ENCODE results near the gene OR1E2. TPM values are rescaled to one million over a fixed set of nuclear protein-coding genes. Genes with fewer than 3 reads are reported as not detected.
"Not testable (repeated sequence)": the region's sequence is repeated elsewhere in the genome, so short reads cannot be mapped to it uniquely, and the experiment has no call there.

OR1E2 gene
- total RNA-seq, 1 donor from 2014 or later: not detected

GRCh38 chr17:3448059-3448665, 14.5 kb upstream of the OR1E2 start:
- no peaks in the 10 kb centered on the region for H3K36me3 ChIP-seq (ENCODE audit: control insufficient read depth in 3 of 3, insufficient read depth in 3 of 3, low read length in 3 of 3)

DNA sequence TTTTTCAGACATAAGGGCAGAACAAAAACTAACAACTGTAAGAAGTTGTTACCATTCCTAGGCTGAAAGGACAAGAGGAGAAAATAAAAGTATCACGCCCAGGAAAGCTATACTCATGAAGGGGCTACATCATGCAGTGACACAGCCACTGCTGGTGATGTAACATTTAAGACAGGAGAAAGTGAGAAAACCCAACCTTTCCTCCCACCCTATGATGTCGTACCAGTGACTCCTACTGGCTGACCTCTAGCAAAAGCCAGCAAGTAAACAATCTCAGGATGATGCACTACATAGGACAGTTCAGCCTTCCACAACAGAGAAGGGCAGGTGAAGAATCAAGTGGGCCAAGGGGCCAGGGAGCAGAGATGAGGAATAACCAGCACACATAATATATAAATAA, 14.0 kb upstream of the OR1E2 start:
- H3K9me3 ChIP-seq (ENCODE audit: control insufficient read depth in 3 of 3, low read length in 3 of 3): no peaks in the 10 kb centered on the region
- H3K4me3 ChIP-seq (ENCODE audit: low read length in 3 of 3): no peak overlapping the region
- no peaks in the 10 kb centered on the region for H3K27me3 ChIP-seq (ENCODE audit: control insufficient read depth in 3 of 3, insufficient read depth in 3 of 3, low read length in 3 of 3)
- no peak overlapping the region for H3K9ac ChIP-seq (ENCODE audit: low read depth in 1 of 3, low read length in 3 of 3)
- H3K4me1 ChIP-seq (ENCODE audit: control insufficient read depth in 3 of 3, insufficient read depth in 3 of 3, low read length in 3 of 3): no peaks in the 10 kb centered on the region
- H3K36me3 ChIP-seq (ENCODE audit: control insufficient read depth in 3 of 3, insufficient read depth in 3 of 3, low read length in 3 of 3): no peaks in the 10 kb centered on the region
- H3K27ac ChIP-seq (ENCODE audit: low read depth, low read length): no peak overlapping the region

More at GRCh38 chr17:3448059-3448665, 14.5 kb upstream of the OR1E2 start:
- no peak overlapping the region for H3K9ac ChIP-seq (ENCODE audit: low read depth in 1 of 3, low read length in 3 of 3)
- H3K27me3 ChIP-seq (ENCODE audit: control insufficient read depth in 3 of 3, insufficient read depth in 3 of 3, low read length in 3 of 3): no peaks in the 10 kb centered on the region
- no peak overlapping the region for H3K27ac ChIP-seq (ENCODE audit: low read depth, low read length)
- H3K4me1 ChIP-seq (ENCODE audit: control insufficient read depth in 3 of 3, insufficient read depth in 3 of 3, low read length in 3 of 3): no peaks in the 10 kb centered on the region
- no peak overlapping the region for H3K4me3 ChIP-seq (ENCODE audit: low read length in 3 of 3)
- no peaks in the 10 kb centered on the region for H3K9me3 ChIP-seq (ENCODE audit: control insufficient read depth in 3 of 3, low read length in 3 of 3)

- Histone ChIP-seq H3K27me3 (ENCODE audit: control insufficient read depth in 3 of 3, insufficient read depth in 3 of 3, low read length in 3 of 3) (no peaks in the 10 kb centered on the region), H3K9me3 (ENCODE audit: control insufficient read depth in 3 of 3, low read length in 3 of 3) (no peaks in the 10 kb centered on the region), H3K9ac (ENCODE audit: low read depth in 1 of 3, low read length in 3 of 3) (no peak overlapping the region), H3K36me3 (ENCODE audit: control insufficient read depth in 3 of 3, insufficient read depth in 3 of 3, low read length in 3 of 3) (no peaks in the 10 kb centered on the region), H3K4me3 (ENCODE audit: low read length in 3 of 3) (no peak overlapping the region), H3K4me1 (ENCODE audit: control insufficient read depth in 3 of 3, insufficient read depth in 3 of 3, low read length in 3 of 3) (no peaks in the 10 kb centered on the region), H3K27ac (ENCODE audit: low read depth, low read length) (no peak overlapping the region)
These were observed 6.8 kb upstream of the OR1E2 start for GRCh38 chr17:3440451-3440850.

- Histone ChIP-seq H3K27ac (ENCODE audit: low read depth, low read length) (no peak overlapping the region), H3K9ac (ENCODE audit: low read depth in 1 of 3, low read length in 3 of 3) (no peak overlapping the region), H3K9me3 (ENCODE audit: control insufficient read depth in 3 of 3, low read length in 3 of 3) (no peaks in the 10 kb centered on the region), H3K36me3 (ENCODE audit: control insufficient read depth in 3 of 3, insufficient read depth in 3 of 3, low read length in 3 of 3) (no peaks in the 10 kb centered on the region), H3K27me3 (ENCODE audit: control insufficient read depth in 3 of 3, insufficient read depth in 3 of 3, low read length in 3 of 3) (no peaks in the 10 kb centered on the region), H3K4me3 (ENCODE audit: low read length in 3 of 3) (no peak overlapping the region), H3K4me1 (ENCODE audit: control insufficient read depth in 3 of 3, insufficient read depth in 3 of 3, low read length in 3 of 3) (no peaks in the 10 kb centered on the region)
These were observed 4.7 kb upstream of the OR1E2 start for GRCh38 chr17:3438368-3438767.

GRCh38 chr17:3433215-3433614, 426 bp downstream of the OR1E2 start:
- not testable (repeated sequence) for H3K36me3 ChIP-seq (ENCODE audit: control insufficient read depth in 3 of 3, insufficient read depth in 3 of 3, low read length in 3 of 3); H3K27me3 ChIP-seq (ENCODE audit: control insufficient read depth in 3 of 3, insufficient read depth in 3 of 3, low read length in 3 of 3); H3K4me1 ChIP-seq (ENCODE audit: control insufficient read depth in 3 of 3, insufficient read depth in 3 of 3, low read length in 3 of 3); H3K4me3 ChIP-seq (ENCODE audit: low read length in 3 of 3); H3K9ac ChIP-seq (ENCODE audit: low read depth in 1 of 3, low read length in 3 of 3); H3K9me3 ChIP-seq (ENCODE audit: control insufficient read depth in 3 of 3, low read length in 3 of 3); H3K27ac ChIP-seq (ENCODE audit: low read depth, low read length)

DNA sequence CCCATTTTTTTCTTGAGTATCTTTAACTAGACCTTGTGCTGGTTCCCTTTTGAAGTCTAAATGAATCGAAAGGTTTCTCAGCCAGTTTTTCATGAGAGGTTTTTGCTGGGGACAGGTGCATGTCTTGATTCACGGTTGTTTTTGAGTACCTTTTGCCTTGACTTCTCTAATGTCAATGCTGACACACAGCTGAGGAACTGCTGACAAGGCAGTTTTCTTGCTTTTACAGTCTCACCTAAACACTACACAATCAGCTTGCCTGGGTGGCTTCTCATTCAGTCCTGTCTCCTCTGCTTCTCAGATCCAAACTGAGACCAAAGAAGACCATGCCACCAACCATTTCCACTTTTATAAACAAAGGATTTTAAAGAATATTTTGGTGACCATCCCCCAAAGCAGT, 15.4 kb downstream of the OR1E2 start:
- Histone ChIP-seq H3K4me3 (ENCODE audit: low read length in 3 of 3) (no peak overlapping the region), H3K27ac (ENCODE audit: low read depth, low read length) (no peak overlapping the region), H3K4me1 (ENCODE audit: control insufficient read depth in 3 of 3, insufficient read depth in 3 of 3, low read length in 3 of 3) (no peaks in the 10 kb centered on the region), H3K27me3 (ENCODE audit: control insufficient read depth in 3 of 3, insufficient read depth in 3 of 3, low read length in 3 of 3) (no peaks in the 10 kb centered on the region), H3K9me3 (ENCODE audit: control insufficient read depth in 3 of 3, low read length in 3 of 3) (no peaks in the 10 kb centered on the region), H3K9ac (ENCODE audit: low read depth in 1 of 3, low read length in 3 of 3) (no peak overlapping the region), H3K36me3 (ENCODE audit: control insufficient read depth in 3 of 3, insufficient read depth in 3 of 3, low read length in 3 of 3) (no peaks in the 10 kb centered on the region)

DNA sequence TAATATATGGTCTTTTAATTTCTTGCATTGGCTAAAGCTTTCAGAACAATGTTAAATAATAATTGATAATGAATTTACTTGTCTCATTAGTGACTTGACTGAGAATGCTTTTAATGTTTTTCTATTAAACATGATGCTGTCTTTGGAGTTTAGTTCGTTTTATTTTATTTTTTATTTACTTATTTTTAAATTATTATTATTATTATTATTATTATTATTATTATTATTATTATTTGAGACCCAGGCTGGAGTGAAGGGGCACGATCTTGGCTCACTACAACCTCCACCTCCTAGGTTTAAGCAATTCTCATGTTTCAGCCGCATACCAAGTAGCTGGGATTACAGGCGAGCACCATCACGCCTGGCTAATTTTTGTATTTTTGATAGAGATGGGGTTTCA, 18.0 kb downstream of the OR1E2 start:
- no peak overlapping the region for H3K9ac ChIP-seq (ENCODE audit: low read depth in 1 of 3, low read length in 3 of 3)
- H3K27ac ChIP-seq (ENCODE audit: low read depth, low read length): no peak overlapping the region
- H3K4me1 ChIP-seq (ENCODE audit: control insufficient read depth in 3 of 3, insufficient read depth in 3 of 3, low read length in 3 of 3): no peaks in the 10 kb centered on the region
- H3K4me3 ChIP-seq (ENCODE audit: low read length in 3 of 3): no peak overlapping the region
- H3K36me3 ChIP-seq (ENCODE audit: control insufficient read depth in 3 of 3, insufficient read depth in 3 of 3, low read length in 3 of 3): no peaks in the 10 kb centered on the region
- H3K27me3 ChIP-seq (ENCODE audit: control insufficient read depth in 3 of 3, insufficient read depth in 3 of 3, low read length in 3 of 3): no peaks in the 10 kb centered on the region
- no peaks in the 10 kb centered on the region for H3K9me3 ChIP-seq (ENCODE audit: control insufficient read depth in 3 of 3, low read length in 3 of 3)

- not testable (repeated sequence) for H3K27me3 ChIP-seq (ENCODE audit: control insufficient read depth in 3 of 3, insufficient read depth in 3 of 3, low read length in 3 of 3); H3K4me3 ChIP-seq (ENCODE audit: low read length in 3 of 3); H3K36me3 ChIP-seq (ENCODE audit: control insufficient read depth in 3 of 3, insufficient read depth in 3 of 3, low read length in 3 of 3); H3K9ac ChIP-seq (ENCODE audit: low read depth in 1 of 3, low read length in 3 of 3); H3K9me3 ChIP-seq (ENCODE audit: control insufficient read depth in 3 of 3, low read length in 3 of 3); H3K27ac ChIP-seq (ENCODE audit: low read depth, low read length); H3K4me1 ChIP-seq (ENCODE audit: control insufficient read depth in 3 of 3, insufficient read depth in 3 of 3, low read length in 3 of 3)
These were observed 21.4 kb downstream of the OR1E2 start for GRCh38 chr17:3412216-3412615.

- peaks cover 0 to 2% (median 0%) of the 10 kb centered on the region in 3 donors for H3K9me3 ChIP-seq (ENCODE audit: control insufficient read depth in 3 of 3, low read length in 3 of 3)
- H3K9ac ChIP-seq (ENCODE audit: low read depth in 1 of 3, low read length in 3 of 3): no peak within 1 kb of the TSS
- no peak within 1 kb of the TSS for H3K27ac ChIP-seq (ENCODE audit: low read depth, low read length)
- no peaks in the 10 kb centered on the region for H3K4me1 ChIP-seq (ENCODE audit: control insufficient read depth in 3 of 3, insufficient read depth in 3 of 3, low read length in 3 of 3)
- H3K4me3 ChIP-seq (ENCODE audit: low read length in 3 of 3): no peak within 1 kb of the TSS
- H3K27me3 ChIP-seq (ENCODE audit: control insufficient read depth in 3 of 3, insufficient read depth in 3 of 3, low read length in 3 of 3): no peaks in the 10 kb centered on the region
- H3K36me3 ChIP-seq (ENCODE audit: control insufficient read depth in 3 of 3, insufficient read depth in 3 of 3, low read length in 3 of 3): no peaks in the 10 kb centered on the region
These were observed 22.6 kb downstream of the OR1E2 start, which contains the start of gene OR3A3 for GRCh38 chr17:3411070-3411469. OR3A3 (plus strand) TSS chr17:3411370.

GRCh38 chr17:3403856-3404255, 29.8 kb downstream of the OR1E2 start:
- H3K9me3 ChIP-seq (ENCODE audit: control insufficient read depth in 3 of 3, low read length in 3 of 3); H3K27me3 ChIP-seq (ENCODE audit: control insufficient read depth in 3 of 3, insufficient read depth in 3 of 3, low read length in 3 of 3); H3K4me1 ChIP-seq (ENCODE audit: control insufficient read depth in 3 of 3, insufficient read depth in 3 of 3, low read length in 3 of 3); H3K9ac ChIP-seq (ENCODE audit: low read depth in 1 of 3, low read length in 3 of 3); H3K27ac ChIP-seq (ENCODE audit: low read depth, low read length); H3K4me3 ChIP-seq (ENCODE audit: low read length in 3 of 3); H3K36me3 ChIP-seq (ENCODE audit: control insufficient read depth in 3 of 3, insufficient read depth in 3 of 3, low read length in 3 of 3): not testable (repeated sequence)

DNA sequence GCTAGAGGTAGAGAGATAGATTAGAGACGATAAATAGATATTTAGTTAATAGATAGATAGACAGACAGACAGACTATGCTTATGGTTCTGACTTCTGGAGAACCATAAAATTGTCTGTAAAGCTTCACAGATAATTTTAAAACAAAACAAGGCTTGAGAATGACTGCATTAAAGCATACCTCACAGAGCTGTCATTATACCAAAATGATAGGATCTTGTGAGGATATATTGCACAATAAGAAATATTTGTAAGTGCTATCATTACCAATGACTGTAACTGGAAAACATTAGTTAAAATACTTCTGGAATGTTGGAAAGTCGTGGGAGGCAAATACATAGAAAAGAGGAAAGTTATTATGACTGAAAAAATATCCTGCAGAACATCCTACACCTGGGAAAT, 31.9 kb downstream of the OR1E2 start:
- Histone ChIP-seq H3K4me3 (ENCODE audit: low read length in 3 of 3) (no peak overlapping the region), H3K27me3 (ENCODE audit: control insufficient read depth in 3 of 3, insufficient read depth in 3 of 3, low read length in 3 of 3) (no peaks in the 10 kb centered on the region), H3K27ac (ENCODE audit: low read depth, low read length) (no peak overlapping the region), H3K9me3 (ENCODE audit: control insufficient read depth in 3 of 3, low read length in 3 of 3) (no peaks in the 10 kb centered on the region), H3K36me3 (ENCODE audit: control insufficient read depth in 3 of 3, insufficient read depth in 3 of 3, low read length in 3 of 3) (no peaks in the 10 kb centered on the region), H3K9ac (ENCODE audit: low read depth in 1 of 3, low read length in 3 of 3) (no peak overlapping the region), H3K4me1 (ENCODE audit: control insufficient read depth in 3 of 3, insufficient read depth in 3 of 3, low read length in 3 of 3) (no peaks in the 10 kb centered on the region)
